GM18498 (cell line): ENCODE data around the gene SCAF4.
A peak's percentile ranks its signal among the peaks of the same experiment; 100 is the strongest.
"Not testable (repeated sequence)": the region's sequence is repeated elsewhere in the genome, so short reads cannot be mapped to it uniquely, and the experiment has no call there.

ENCODE experiments used
- ATAC-seq: cut with Tn5 transposase; IDR thresholded peaks from one replicate; pipeline ENCODE4 v1.9.1; 2021; ENCODE audit warnings: mild to moderate bottlenecking, moderate library complexity; ENCODE audit not compliant: unreplicated experiment

Gene SCAF4

DNA sequence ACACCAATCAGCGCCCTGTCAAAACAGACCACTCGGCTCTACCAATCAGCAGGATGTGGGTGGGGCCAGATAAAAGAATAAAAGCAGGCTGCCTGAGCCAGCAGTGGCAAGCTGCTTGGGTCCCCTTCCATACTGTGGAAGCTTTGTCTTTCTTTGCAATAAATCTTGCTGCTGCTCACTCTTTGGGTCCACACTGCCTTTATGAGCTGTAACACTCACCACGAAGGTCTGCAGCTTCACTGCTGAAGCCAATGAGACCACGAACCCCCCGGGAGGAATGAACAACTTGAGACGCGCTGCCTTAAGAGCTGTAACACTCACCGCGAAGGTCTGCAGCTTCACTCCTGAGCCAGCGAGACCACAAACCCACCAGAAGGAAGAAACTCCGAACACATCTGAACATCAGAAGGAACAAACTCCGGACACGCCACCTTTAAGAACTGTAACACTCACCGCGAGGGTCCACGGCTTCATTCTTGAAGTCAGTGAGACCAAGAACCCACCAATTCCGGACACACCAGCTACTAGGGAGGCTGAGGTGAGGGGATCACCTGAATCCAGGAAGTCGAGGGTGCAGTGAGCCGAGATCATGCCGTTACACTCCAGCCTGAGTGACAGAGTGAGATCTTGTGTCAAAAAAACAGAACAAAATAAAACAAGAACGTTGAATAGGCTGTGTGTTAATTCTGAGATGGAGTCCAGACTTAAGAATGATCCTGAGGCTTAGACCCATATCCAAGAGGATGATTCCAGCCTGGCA, 76.9 kb downstream of the SCAF4 start:
- not testable (repeated sequence) for ATAC-seq

GRCh38 chr21:31654340-31654739, 77.6 kb downstream of the SCAF4 start:
- ATAC-seq = no peak

DNA sequence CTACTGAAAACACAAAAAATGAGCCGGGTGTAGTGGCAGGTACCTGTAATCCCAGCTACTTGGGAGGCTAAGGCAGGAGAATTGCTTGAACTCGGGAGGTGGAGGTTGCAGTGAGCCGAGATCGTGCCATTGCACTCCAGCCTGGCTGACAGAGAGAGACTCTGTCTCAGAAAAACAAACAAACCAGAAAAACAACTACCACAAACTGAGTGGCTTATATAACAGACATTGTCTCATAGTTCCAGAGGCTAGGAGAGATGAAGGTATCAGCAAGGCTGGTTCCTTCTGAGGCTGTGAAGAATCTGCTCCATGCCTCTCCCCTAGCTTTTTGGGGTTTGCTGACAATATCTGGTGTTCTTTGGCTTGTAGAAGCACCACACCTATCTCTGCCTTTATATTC, 80.4 kb downstream of the SCAF4 start:
- not testable (repeated sequence) for ATAC-seq

GRCh38 chr21:31650930-31651329, 81.0 kb downstream of the SCAF4 start:
- ATAC-seq = no peak

- ATAC-seq = peak; percentile 73
Measured at GRCh38 chr21:31647650-31648049, 84.3 kb downstream of the SCAF4 start.

DNA sequence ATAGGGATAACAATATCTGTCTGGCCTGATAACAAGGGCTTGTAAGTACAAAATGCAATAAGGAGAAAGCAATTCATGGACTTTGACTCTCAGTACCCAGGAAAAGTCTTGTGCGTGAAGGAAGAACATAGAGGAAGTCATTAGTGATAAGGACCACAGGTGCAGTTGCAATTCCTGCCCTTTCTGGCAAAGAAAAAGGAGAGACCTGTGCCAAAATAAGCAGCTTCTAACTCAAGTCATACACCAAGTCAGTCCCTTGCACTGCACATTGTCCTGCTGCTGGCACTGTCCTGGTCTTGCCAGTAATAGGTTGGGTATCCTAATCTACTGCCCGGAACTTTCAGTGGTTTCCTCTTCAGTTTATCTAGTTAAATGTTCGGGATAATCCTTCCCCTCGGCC, 87.3 kb downstream of the SCAF4 start:
- no peak for ATAC-seq

DNA sequence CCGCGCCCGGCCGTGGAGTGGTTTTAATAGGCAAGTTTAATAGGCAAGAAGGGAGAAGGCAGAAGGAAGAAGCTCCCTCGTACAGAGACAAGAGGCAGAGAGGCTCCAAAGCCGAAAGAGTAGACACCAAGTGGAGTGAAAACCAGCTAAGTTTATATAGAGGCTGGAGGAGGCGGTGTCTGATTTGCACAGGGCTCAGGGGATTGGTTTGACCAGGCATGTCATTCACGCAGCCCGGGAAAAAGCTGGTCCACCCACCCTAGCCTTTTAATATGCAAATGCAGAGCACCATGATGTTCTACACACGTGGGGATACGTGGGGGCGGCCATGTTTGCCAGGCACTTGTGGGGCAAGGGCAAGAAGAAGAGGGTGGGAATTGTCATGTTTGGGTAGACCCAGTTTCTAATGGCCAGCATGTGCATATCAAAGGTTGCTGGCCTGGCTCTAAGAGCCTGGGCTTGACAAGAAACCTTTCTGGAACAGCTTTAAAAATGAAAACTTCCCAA, 90.4 kb downstream of the SCAF4 start:
- no peak for ATAC-seq

DNA sequence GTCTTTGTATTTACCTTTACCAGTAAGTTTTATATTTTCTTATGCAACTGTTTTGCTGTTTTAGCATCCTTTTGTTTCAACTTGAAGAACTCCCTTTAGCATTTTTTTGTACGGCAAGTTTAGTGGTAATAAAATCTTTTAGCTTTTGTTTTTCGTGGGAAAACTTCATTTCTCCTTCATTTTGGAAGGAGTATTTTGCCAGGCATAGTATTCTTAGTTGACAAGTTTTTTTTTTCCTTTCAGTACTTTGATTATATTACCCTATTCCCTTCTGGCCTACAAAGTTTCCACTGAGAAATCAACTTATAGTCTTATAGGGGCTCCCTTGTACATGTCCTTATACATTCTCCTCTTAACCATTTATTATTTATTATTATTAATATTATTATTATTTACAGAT, 95.0 kb downstream of the SCAF4 start:
- ATAC-seq = no peak

DNA sequence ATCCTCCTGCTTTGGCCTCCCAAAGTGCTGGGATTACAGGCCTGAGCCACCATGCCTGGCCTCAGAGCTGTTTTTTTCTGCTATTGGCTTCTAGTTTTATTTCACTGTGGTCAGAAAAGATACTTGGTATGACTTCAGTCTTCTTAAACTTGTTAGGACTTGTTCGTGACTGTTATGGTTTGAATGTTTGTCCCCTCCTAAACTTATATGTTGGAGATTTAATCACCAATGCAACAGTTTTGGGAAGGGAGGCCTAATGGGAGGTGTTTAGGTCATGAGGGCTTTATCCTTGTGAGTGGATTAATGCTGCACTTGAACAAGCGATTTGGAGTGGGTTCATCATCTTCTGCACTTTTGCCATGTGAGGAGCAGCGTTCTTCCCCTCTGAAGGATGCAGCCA, 96.9 kb downstream of the SCAF4 start:
- no peak for ATAC-seq

DNA sequence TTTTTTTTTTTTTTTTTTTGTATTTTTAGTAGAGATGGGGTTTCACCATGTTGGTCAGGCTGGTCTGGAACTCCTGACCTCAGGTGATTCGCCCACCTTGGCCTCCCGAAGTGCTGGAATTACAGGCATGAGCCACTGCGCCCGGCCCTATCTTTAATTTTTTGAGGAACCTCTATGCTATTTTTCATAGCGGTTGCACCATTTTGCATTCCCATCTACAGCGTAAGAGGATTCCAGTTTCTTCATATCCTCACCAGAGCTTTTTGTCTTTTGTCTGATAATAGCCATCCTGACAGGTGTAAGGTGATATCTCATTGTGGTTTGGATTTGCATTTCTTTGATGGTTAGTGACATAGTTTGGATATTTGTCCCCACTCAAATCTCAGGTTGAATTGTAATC, 100.0 kb downstream of the SCAF4 start:
- ATAC-seq = not testable (repeated sequence)

DNA sequence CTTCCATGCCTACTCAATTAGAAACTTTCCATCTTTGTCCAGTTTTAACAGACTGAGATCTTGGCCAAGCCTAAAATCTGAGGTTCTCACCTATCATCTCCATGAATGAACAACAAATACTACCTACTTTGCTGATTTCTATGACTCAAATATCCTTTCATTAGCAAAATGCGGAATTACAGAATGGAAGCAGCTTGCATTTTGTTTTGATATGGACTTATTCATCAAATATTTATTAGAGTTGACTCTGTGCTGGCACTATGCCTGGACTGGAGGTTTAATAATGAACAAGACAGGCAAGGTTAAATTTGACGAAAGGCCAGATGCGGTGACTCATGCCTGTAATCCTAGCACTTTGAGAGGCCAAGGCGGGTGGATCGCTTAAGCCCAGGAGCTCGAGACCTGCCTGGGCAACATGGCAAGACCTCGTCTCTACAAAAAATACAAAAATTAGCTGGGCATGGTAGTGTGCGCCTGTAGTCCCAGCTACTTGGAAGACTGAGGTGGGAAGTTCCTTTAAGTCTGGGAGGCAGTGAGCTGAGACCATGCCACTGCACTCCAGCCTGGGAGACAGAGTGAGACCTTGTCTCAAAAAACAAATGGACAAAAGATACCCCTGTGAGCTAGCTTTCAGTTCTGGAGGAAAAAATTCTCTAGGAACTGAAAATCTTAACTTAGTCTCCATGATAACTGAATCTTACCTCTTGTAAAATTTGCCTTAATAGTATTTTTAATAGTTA, 101.8 kb downstream of the SCAF4 start:
- ATAC-seq = no peak

- no peak for ATAC-seq
Measured at GRCh38 chr21:31624961-31625491, 106.9 kb downstream of the SCAF4 start.

DNA sequence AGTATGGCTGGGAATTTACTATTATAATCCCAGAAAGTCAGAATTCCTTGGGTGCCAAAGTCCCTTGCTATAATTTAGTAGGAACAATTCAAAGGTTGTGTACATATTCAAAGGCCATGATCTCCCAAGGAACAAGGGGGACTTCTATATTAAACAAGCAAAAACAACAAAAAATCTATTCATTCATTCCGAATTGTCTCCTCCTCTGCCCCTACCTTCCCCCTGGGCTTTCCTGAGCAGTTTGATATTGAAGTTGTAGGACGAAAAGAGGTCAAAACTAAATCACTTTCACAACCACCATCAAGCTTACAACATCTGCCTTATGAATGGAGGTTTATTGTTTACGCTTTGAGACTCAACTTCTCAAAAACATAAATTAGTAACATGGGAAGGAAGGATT, 107.7 kb downstream of the SCAF4 start:
- no peak for ATAC-seq

- no peak for ATAC-seq
Measured at GRCh38 chr21:31623664-31624063, 108.3 kb downstream of the SCAF4 start.

- ATAC-seq = no peak
Measured at GRCh38 chr21:31622397-31622796, 109.5 kb downstream of the SCAF4 start.
